Fibroblast of lung (primary cell): ENCODE data around the gene CLCA1. TPM values are rescaled to one million over a fixed set of nuclear protein-coding genes. Genes with fewer than 3 reads are reported as not detected.

Experiments used
- DNase-seq, 2 donors: peaks; one replicate each; pipeline versions ENCODE4 v3.0.0 to v3.0.0-alpha.2; 2010; ENCODE audit warnings: low read depth in 2 of 2
- H2AFZ ChIP-seq: 2 replicates; pipeline ENCODE4 v1.5.1; 2012; ENCODE audit warnings: low read length, control low read depth, inconsistent platforms
- H3K27ac ChIP-seq: 2 replicates; pipeline ENCODE4 v1.5.1; 2011; ENCODE audit warnings: low read length, control low read depth; ENCODE audit not compliant: insufficient read depth
- H3K27me3 ChIP-seq: 2 replicates; pipeline ENCODE4 v1.5.1; 2011; ENCODE audit warnings: mild to moderate bottlenecking, low read length; ENCODE audit not compliant: control insufficient read depth, insufficient read depth
- H3K36me3 ChIP-seq: 2 replicates; pipeline ENCODE4 v1.5.1; 2011; ENCODE audit warnings: low read length; ENCODE audit not compliant: control insufficient read depth, insufficient read depth
- H3K4me1 ChIP-seq: 2 replicates; pipeline ENCODE4 v1.5.1; 2011; ENCODE audit warnings: low read length; ENCODE audit not compliant: control insufficient read depth, insufficient read depth; ENCODE audit errors: extremely low read depth
- H3K4me2 ChIP-seq: 2 replicates; pipeline ENCODE4 v1.5.1; 2011; ENCODE audit warnings: low read length, control low read depth; ENCODE audit not compliant: insufficient read depth; ENCODE audit errors: extremely low read depth
- H3K4me3 ChIP-seq, 4 experiments: fragments of 200-600 bp in 1 of 4; sonication (generic) in 1 of 4; replicated peaks in 1 of 4; 2 replicates each; pipeline ENCODE4 v1.5.1; 2011 to 2016; ENCODE audit warnings: low read length in 4 of 4, low read depth in 3 of 4, mild to moderate bottlenecking in 3 of 4, control low read depth in 2 of 4, inconsistent platforms in 1 of 4, mixed read lengths in 1 of 4; ENCODE audit not compliant: insufficient read depth in 1 of 4; ENCODE audit errors: control extremely low read depth in 1 of 4
- H3K79me2 ChIP-seq: 2 replicates; pipeline ENCODE4 v1.5.1; 2012; ENCODE audit warnings: mild to moderate bottlenecking, low read length, inconsistent platforms; ENCODE audit not compliant: control insufficient read depth, insufficient read depth
- H3K9ac ChIP-seq: 2 replicates; pipeline ENCODE4 v1.5.1; 2011; ENCODE audit warnings: mild to moderate bottlenecking, low read length, control low read depth; ENCODE audit not compliant: insufficient read depth
- H3K9me3 ChIP-seq: 2 replicates; pipeline ENCODE4 v1.5.1; 2012; ENCODE audit warnings: low read depth, low read length; ENCODE audit not compliant: control insufficient read depth, insufficient read depth
- H4K20me1 ChIP-seq: 2 replicates; pipeline ENCODE4 v1.5.1; 2011; ENCODE audit warnings: low read length; ENCODE audit not compliant: control insufficient read depth, insufficient read depth; ENCODE audit errors: extremely low read depth
- CTCF ChIP-seq, 2 donors: IDR thresholded peaks in 1 of 2; conservative IDR thresholded peaks in 1 of 2; 1 replicate in 1 of 2; 2 replicates in 1 of 2; pipeline ENCODE4 v1.5.1; 2011 to 2012; ENCODE audit warnings: low read length in 2 of 2, control low read depth in 1 of 2, inconsistent platforms in 1 of 2, low read depth in 1 of 2, mild to moderate bottlenecking in 1 of 2
- EZH2 ChIP-seq: IDR thresholded peaks from 2 replicates; pipeline ENCODE4 v1.5.1; 2012; ENCODE audit warnings: low read length, control low read depth, mild to moderate bottlenecking; ENCODE audit errors: missing control alignments
- polyA plus RNA-seq, 2 donors: library from polyadenylated mRNA; depleted of rRNA in 1 of 2; stranded (reverse) in 1 of 2; unstranded in 1 of 2; fragments of >200 nt; gene quantifications; 2 replicates each; pipeline ENCODE4 v1.2.1, GENCODE V29; 2011 to 2012; ENCODE audit warnings: missing spikeins in 1 of 2
- total RNA-seq: library from RNA; depleted of rRNA; stranded (reverse); fragments of >200 nt; gene quantifications from 2 replicates; pipeline ENCODE4 v1.2.1, GENCODE V29; 2014

CLCA1 gene
- total and polyA plus RNA-seq, 2 donors (not counting 1 experiment from before 2014, with no cell fraction given) = 0.01 TPM; not detected in 1

DNA sequence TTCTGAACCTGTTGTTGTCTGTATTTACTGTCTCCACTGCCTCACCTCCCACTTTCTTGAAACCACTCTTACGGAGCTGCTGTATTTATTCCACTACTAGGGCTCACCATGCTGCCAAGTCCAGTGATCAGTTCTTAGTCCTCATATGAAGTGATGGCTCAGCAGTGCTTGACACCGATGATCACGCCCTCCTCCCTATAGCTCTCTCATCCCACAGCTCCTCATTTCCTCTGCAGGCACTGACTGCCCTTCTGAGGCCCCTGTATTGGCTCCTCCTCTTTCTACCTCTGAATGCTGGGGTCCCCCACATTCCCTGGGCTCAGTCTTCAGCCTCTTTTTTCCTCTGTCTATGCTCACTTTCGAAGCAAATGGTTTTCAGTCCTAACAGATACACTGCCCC lies 3.4 kb downstream of the CLCA1 start:
- no peak overlapping the region for H3K27ac ChIP-seq
- no peak overlapping the region for H3K9ac ChIP-seq
- no peaks in the 10 kb centered on the region for H3K27me3 ChIP-seq
- peak in 1 of 2 donors; percentile 8 for DNase-seq
- no peaks in the 10 kb centered on the region for H3K9me3 ChIP-seq
- H3K36me3 ChIP-seq = no peaks in the 10 kb centered on the region
- H3K4me1 ChIP-seq = no peaks in the 10 kb centered on the region
- no peaks in the 10 kb centered on the region for H4K20me1 ChIP-seq
- no peak overlapping the region for H3K4me3 ChIP-seq
- no peaks in the 10 kb centered on the region for H3K79me2 ChIP-seq
- no peak overlapping the region for H3K4me2 ChIP-seq
- TF ChIP-seq CTCF (conservative IDR thresholded peaks at IDR 0.05 in 1 of 2, IDR thresholded peaks at IDR 0.05 in 1 of 2; ENCODE audit: low read depth in 1 of 2, low read length in 2 of 2) = no peak
- no peak for TF ChIP-seq EZH2
- H2AFZ ChIP-seq = peak overlapping the region; percentile 36

DNA sequence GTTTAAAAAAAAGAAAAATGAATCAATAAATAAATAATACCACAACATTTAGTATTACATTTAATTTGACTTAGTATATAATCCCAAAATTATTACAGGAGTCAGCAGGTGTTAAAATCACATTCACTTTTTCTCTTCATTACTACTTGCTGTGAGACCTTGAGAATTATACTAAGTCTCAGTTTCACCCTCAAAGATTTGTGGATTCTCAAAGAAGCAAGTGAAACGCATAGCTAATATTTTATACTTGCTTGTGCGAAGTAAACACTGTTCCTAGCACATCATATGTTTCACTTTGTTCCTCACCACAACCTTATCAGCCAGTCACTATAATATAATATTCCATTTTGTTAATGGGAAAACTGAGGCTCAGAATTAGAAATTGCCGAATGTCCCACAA lies 4.0 kb downstream of the CLCA1 start:
- Histone ChIP-seq H3K27me3 (no peaks in the 10 kb centered on the region), H3K79me2 (no peaks in the 10 kb centered on the region), H3K4me3 (no peak overlapping the region), H2AFZ (no peak overlapping the region), H3K9ac (no peak overlapping the region), H3K9me3 (no peaks in the 10 kb centered on the region), H3K27ac (no peak overlapping the region), H4K20me1 (no peaks in the 10 kb centered on the region), H3K4me1 (no peaks in the 10 kb centered on the region), H3K4me2 (no peak overlapping the region), H3K36me3 (no peaks in the 10 kb centered on the region)
- DNase-seq = no peak
- TF ChIP-seq EZH2 = no peak
- no peak for TF ChIP-seq CTCF (conservative IDR thresholded peaks at IDR 0.05 in 1 of 2, IDR thresholded peaks at IDR 0.05 in 1 of 2; ENCODE audit: low read depth in 1 of 2, low read length in 2 of 2)

DNA sequence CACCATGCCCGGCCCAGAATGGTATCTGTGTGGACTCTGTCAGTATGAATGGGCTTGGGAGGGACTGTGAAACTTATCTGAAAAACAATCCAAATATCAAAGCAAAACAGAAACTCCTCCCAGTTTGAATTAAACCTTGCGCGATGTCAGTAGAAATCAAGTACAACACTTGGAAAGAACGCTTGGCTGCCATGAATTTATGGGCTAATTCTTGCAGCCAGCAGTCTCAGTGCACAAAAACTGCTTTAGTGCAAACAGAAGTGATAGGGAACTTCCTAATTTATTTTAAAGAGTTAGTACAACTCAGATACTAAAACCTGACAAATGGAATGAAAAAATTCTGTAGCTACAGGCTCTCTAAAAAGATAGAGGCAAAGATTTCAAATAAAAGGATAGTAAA lies 8.5 kb downstream of the CLCA1 start:
- Histone ChIP-seq H3K4me1 (no peaks in the 10 kb centered on the region), H3K4me3 (no peak overlapping the region), H4K20me1 (no peaks in the 10 kb centered on the region), H2AFZ (no peak overlapping the region), H3K79me2 (no peaks in the 10 kb centered on the region), H3K4me2 (no peak overlapping the region), H3K27me3 (no peaks in the 10 kb centered on the region), H3K36me3 (no peaks in the 10 kb centered on the region), H3K9me3 (no peaks in the 10 kb centered on the region), H3K27ac (no peak overlapping the region), H3K9ac (no peak overlapping the region)
- TF ChIP-seq EZH2 (no peak), CTCF (conservative IDR thresholded peaks at IDR 0.05 in 1 of 2, IDR thresholded peaks at IDR 0.05 in 1 of 2; ENCODE audit: low read depth in 1 of 2, low read length in 2 of 2) (no peak)
- DNase-seq = no peak
